H1 (cell line): ENCODE measurements around the gene NCCRP1. TPM values are rescaled to one million over a fixed set of nuclear protein-coding genes. Genes with fewer than 3 reads are reported as not detected.

Experiments
- polyA plus RNA-seq, 7 experiments: library from polyadenylated mRNA; depleted of rRNA in 3 of 7; stranded (reverse) in 5 of 7; unstranded in 2 of 7; fragments of >200 nt in 5 of 7; fragments of 200-250 nt in 2 of 7; gene quantifications; 1 replicate in 5 of 7; 2 replicates in 1 of 7; 4 replicates in 1 of 7; pipeline versions ENCODE4 v1.2.1 to v1.2.3, GENCODE V29; 2011 to 2013; ENCODE audit warnings: missing spikeins in 2 of 7, mixed read lengths in 2 of 7
- total RNA-seq: library from RNA; stranded (reverse); fragmentation: NEBNext Ultra II Directional; extraction: Animal tissue kit (Norgen Biotek cat#: 25700); gene quantifications from 2 replicates; pipeline ENCODE4 v1.2.1, GENCODE V29; 2021
- TF ChIP-seq, protein P1 (sequence below): fragments of 300-600 bp; sonication (generic); IDR thresholded peaks from 2 replicates; pipeline ENCODE4 v1.7.1; 2012; ENCODE audit warnings: low read length, moderate library complexity, mild to moderate bottlenecking, inconsistent platforms; ENCODE audit not compliant: insufficient replicate concordance

NCCRP1 gene
- total and polyA plus RNA-seq, 2 of the 8 experiments (the other 6 are each of a cell fraction or from before 2014, with no cell fraction given), result 2.8 to 7.9 TPM

DNA sequence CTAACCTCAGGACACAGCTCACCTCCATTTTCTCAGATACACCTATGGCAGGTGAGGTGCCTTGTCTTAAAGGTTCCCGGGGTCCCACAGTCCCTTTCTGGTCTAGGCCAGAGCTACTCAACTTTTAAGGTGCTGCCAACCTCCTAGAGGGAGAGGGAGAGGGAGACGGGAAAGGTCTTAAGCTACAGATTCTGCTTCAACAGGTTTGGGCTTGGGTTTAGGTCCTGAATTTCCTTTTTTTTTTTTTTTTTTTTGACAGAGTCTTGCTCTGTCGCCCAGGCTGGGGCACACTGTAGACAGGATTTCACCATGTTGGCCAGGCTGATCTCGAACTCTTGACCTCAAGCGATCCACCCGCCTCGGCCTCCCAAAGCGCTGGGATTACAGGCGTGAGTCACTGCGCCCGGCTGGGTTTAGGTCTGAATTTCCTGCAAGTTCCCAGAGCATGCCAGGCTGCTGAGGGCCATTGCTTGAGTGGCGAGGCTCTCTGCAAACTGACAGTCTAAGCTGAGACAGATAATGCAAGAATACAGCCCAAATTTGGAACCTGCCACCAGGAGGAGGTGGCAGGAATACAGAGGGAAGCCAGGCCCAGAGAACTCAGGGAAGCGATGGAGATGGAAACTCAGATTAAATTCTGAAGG, 15.1 kb downstream of the NCCRP1 start (continued):
- TF ChIP-seq, protein P1, sequence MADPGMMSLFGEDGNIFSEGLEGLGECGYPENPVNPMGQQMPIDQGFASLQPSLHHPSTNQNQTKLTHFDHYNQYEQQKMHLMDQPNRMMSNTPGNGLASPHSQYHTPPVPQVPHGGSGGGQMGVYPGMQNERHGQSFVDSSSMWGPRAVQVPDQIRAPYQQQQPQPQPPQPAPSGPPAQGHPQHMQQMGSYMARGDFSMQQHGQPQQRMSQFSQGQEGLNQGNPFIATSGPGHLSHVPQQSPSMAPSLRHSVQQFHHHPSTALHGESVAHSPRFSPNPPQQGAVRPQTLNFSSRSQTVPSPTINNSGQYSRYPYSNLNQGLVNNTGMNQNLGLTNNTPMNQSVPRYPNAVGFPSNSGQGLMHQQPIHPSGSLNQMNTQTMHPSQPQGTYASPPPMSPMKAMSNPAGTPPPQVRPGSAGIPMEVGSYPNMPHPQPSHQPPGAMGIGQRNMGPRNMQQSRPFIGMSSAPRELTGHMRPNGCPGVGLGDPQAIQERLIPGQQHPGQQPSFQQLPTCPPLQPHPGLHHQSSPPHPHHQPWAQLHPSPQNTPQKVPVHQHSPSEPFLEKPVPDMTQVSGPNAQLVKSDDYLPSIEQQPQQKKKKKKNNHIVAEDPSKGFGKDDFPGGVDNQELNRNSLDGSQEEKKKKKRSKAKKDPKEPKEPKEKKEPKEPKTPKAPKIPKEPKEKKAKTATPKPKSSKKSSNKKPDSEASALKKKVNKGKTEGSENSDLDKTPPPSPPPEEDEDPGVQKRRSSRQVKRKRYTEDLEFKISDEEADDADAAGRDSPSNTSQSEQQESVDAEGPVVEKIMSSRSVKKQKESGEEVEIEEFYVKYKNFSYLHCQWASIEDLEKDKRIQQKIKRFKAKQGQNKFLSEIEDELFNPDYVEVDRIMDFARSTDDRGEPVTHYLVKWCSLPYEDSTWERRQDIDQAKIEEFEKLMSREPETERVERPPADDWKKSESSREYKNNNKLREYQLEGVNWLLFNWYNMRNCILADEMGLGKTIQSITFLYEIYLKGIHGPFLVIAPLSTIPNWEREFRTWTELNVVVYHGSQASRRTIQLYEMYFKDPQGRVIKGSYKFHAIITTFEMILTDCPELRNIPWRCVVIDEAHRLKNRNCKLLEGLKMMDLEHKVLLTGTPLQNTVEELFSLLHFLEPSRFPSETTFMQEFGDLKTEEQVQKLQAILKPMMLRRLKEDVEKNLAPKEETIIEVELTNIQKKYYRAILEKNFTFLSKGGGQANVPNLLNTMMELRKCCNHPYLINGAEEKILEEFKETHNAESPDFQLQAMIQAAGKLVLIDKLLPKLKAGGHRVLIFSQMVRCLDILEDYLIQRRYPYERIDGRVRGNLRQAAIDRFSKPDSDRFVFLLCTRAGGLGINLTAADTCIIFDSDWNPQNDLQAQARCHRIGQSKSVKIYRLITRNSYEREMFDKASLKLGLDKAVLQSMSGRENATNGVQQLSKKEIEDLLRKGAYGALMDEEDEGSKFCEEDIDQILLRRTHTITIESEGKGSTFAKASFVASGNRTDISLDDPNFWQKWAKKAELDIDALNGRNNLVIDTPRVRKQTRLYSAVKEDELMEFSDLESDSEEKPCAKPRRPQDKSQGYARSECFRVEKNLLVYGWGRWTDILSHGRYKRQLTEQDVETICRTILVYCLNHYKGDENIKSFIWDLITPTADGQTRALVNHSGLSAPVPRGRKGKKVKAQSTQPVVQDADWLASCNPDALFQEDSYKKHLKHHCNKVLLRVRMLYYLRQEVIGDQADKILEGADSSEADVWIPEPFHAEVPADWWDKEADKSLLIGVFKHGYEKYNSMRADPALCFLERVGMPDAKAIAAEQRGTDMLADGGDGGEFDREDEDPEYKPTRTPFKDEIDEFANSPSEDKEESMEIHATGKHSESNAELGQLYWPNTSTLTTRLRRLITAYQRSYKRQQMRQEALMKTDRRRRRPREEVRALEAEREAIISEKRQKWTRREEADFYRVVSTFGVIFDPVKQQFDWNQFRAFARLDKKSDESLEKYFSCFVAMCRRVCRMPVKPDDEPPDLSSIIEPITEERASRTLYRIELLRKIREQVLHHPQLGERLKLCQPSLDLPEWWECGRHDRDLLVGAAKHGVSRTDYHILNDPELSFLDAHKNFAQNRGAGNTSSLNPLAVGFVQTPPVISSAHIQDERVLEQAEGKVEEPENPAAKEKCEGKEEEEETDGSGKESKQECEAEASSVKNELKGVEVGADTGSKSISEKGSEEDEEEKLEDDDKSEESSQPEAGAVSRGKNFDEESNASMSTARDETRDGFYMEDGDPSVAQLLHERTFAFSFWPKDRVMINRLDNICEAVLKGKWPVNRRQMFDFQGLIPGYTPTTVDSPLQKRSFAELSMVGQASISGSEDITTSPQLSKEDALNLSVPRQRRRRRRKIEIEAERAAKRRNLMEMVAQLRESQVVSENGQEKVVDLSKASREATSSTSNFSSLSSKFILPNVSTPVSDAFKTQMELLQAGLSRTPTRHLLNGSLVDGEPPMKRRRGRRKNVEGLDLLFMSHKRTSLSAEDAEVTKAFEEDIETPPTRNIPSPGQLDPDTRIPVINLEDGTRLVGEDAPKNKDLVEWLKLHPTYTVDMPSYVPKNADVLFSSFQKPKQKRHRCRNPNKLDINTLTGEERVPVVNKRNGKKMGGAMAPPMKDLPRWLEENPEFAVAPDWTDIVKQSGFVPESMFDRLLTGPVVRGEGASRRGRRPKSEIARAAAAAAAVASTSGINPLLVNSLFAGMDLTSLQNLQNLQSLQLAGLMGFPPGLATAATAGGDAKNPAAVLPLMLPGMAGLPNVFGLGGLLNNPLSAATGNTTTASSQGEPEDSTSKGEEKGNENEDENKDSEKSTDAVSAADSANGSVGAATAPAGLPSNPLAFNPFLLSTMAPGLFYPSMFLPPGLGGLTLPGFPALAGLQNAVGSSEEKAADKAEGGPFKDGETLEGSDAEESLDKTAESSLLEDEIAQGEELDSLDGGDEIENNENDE, result no peak
